ENCODE measurements around the gene CD2BP2.

DNA sequence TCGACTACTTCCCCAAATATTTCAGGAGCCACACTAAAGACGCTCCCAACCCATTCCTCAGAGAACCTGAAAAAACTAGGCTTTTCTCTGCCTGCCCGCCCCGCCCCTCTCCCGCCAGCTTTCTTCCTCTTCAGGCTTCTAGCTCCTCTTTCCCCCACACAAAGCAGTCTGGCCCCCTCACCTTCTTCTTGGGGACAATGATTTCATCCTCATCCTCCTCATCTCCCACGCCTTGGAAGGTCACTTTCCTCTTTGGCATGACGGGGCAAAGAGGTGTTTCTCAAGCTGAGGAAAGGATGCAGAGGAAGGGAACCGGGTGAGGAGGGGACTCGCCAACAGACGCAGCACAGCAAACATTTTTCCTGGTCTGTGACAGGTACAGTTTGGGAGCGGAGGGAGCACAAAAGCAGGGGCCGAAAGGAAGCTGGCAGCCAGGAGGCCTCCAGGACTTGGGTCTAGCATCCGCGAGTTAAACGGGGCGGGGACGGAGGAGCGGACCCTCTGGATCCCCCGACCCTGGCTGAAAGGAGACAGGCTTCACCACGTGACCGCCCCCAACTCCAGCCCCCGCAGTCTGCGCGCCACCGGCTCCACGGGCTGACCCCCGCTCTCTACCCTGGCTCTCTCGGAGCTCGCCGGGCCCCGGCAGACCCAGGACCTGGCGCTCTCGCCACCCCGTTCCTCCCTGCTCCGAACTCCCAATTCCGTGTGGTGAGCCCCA is 525 bp downstream of the CD2BP2 start:
- TF ChIP-seq, protein P1, sequence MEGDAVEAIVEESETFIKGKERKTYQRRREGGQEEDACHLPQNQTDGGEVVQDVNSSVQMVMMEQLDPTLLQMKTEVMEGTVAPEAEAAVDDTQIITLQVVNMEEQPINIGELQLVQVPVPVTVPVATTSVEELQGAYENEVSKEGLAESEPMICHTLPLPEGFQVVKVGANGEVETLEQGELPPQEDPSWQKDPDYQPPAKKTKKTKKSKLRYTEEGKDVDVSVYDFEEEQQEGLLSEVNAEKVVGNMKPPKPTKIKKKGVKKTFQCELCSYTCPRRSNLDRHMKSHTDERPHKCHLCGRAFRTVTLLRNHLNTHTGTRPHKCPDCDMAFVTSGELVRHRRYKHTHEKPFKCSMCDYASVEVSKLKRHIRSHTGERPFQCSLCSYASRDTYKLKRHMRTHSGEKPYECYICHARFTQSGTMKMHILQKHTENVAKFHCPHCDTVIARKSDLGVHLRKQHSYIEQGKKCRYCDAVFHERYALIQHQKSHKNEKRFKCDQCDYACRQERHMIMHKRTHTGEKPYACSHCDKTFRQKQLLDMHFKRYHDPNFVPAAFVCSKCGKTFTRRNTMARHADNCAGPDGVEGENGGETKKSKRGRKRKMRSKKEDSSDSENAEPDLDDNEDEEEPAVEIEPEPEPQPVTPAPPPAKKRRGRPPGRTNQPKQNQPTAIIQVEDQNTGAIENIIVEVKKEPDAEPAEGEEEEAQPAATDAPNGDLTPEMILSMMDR (IDR thresholded peaks at IDR 0.05; ENCODE audit: insufficient read depth, low read length), result no peak
- TF ChIP-seq POLR2AphosphoS5 (IDR thresholded peaks at IDR 0.05; ENCODE audit: low read depth) (no peak), REST (IDR thresholded peaks at IDR 0.05; ENCODE audit: insufficient replicate concordance, low read depth) (no peak), SPI1 (IDR thresholded peaks at IDR 0.05; ENCODE audit: borderline replicate concordance, low read depth) (no peak), GABPA (IDR thresholded peaks at IDR 0.05; ENCODE audit: low read depth) (no peak)

Data from HL-60 (cell line).